ENCODE data around the gene MTARC2.

Gene MTARC2

DNA sequence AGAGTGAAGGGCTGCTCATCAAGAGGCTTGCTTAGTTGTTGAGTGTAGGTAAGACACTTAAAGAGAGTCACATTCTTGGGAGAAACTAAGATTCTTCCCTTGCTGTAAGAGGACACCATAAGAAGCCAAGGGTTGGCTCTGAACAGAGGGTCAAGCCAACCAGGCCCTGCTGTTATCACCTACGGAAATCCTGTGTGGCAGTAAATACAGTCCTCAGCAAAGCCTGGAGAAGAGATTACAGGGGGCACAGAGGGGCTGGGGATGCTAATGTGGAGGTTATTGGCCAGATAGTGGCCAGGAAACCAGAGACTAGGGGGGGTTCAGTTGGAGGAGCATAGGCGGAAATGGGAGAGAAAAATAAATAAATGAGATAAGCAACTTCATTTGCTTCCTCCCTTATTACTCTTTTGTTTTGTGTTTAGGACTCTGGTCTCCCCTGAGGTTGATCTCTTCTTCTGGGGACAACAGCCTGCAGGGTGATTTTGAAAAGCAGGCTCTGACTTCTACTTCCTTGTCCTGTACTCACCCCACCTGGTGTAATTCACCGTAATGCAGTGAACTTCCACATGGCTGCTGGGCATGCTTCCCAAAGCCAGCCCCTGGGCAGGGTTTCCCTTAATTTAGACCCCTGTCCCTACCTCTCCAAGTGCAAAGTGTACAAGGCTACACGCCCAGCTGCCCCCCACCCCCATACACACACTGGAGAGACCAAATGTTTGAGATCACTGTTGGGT is 79.5 kb downstream of the MTARC2 start:
- no peak for DNase-seq (ENCODE audit: low read depth in 2 of 2)

DNA sequence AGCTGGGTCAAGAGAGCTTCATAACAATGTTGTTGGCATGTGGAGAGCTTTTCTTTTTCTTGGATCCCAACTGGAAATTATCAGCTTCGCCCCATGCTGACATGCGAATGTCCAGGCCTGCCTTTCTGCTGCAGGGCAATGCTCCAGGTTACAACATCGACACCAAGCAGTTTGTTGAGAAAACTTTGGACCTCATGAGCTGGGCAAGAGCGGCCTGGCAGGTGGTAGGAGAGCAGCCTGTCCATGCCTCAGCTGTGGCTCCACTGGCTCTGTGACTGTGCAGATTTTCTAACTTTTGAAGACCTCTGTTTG is 80.0 kb downstream of the MTARC2 start:
- no peak for DNase-seq (ENCODE audit: low read depth in 2 of 2)

- no peak for DNase-seq (ENCODE audit: low read depth in 2 of 2)
Observed at GRCh38 chr1:220828950-220829586, 80.9 kb downstream of the MTARC2 start.

GRCh38 chr1:220833436-220833835 is 85.3 kb downstream of the MTARC2 start:
- no peak for DNase-seq (ENCODE audit: low read depth in 2 of 2)
